ENCODE measurements around the gene KIF17.

GRCh38 chr1:20706841-20707240, 11.0 kb downstream of the KIF17 start:
- no peak for TF ChIP-seq CTCF (IDR thresholded peaks at IDR 0.05)
- no peak for TF ChIP-seq POLR2A (IDR thresholded peaks at IDR 0.05)
